Measurements from ENCODE around the gene ARPC2. TPM values are rescaled to one million over a fixed set of nuclear protein-coding genes. Genes with fewer than 3 reads are reported as not detected.
"Not testable (repeated sequence)": the region's sequence is repeated elsewhere in the genome, so short reads cannot be mapped to it uniquely, and the experiment has no call there.

The ARPC2 gene
- 264 and 290 TPM in 2 replicates for total RNA-seq (2014; rRNA removed; shearing (Covaris generic))

GRCh38 chr2:218216674-218217359 lies at the start of gene ARPC2:
TSS of gene ARPC2 (plus strand) at chr2:218217189. CDS start at chr2:218217471, 282 bp downstream.
- DNase-seq (ENCODE audit: low spot score): peak; percentile 88

- DNase-seq (ENCODE audit: low spot score): no peak
Observed at GRCh38 chr2:218168016-218168415, 49.0 kb upstream of the ARPC2 start.

- DNase-seq (ENCODE audit: low spot score): peak; percentile 21
Observed at GRCh38 chr2:218168635-218169462, 48.1 kb upstream of the ARPC2 start.

GRCh38 chr2:218169757-218170546 lies 47.0 kb upstream of the ARPC2 start:
- DNase-seq (ENCODE audit: low spot score): no peak

GRCh38 chr2:218171744-218172143 lies 45.2 kb upstream of the ARPC2 start:
- DNase-seq (ENCODE audit: low spot score): not testable (repeated sequence)

GRCh38 chr2:218172845-218173244 lies 44.1 kb upstream of the ARPC2 start:
- no peak for DNase-seq (ENCODE audit: low spot score)

- no peak for DNase-seq (ENCODE audit: low spot score)
Observed at GRCh38 chr2:218179782-218180181, 37.2 kb upstream of the ARPC2 start.

GRCh38 chr2:218180467-218181114 lies 36.4 kb upstream of the ARPC2 start:
- DNase-seq (ENCODE audit: low spot score): no peak

GRCh38 chr2:218184331-218184730 lies 32.7 kb upstream of the ARPC2 start:
- DNase-seq (ENCODE audit: low spot score): no peak

GRCh38 chr2:218186355-218186766 lies 30.6 kb upstream of the ARPC2 start:
- peak; percentile 69 for DNase-seq (ENCODE audit: low spot score)

- DNase-seq (ENCODE audit: low spot score): no peak
Observed at GRCh38 chr2:218186876-218187275, 30.1 kb upstream of the ARPC2 start.

GRCh38 chr2:218187296-218188015 lies 29.5 kb upstream of the ARPC2 start:
- no peak for DNase-seq (ENCODE audit: low spot score)

- DNase-seq (ENCODE audit: low spot score): no peak
Observed at GRCh38 chr2:218188528-218188927, 28.5 kb upstream of the ARPC2 start.

GRCh38 chr2:218192902-218193430 lies 24.0 kb upstream of the ARPC2 start:
- DNase-seq (ENCODE audit: low spot score): no peak

GRCh38 chr2:218193701-218194100 lies 23.3 kb upstream of the ARPC2 start:
- DNase-seq (ENCODE audit: low spot score): no peak

- no peak for DNase-seq (ENCODE audit: low spot score)
Observed at GRCh38 chr2:218194880-218195279, 22.1 kb upstream of the ARPC2 start.

GRCh38 chr2:218196974-218197373 lies 20.0 kb upstream of the ARPC2 start:
- DNase-seq (ENCODE audit: low spot score): no peak

GRCh38 chr2:218202266-218202665 lies 14.7 kb upstream of the ARPC2 start:
- DNase-seq (ENCODE audit: low spot score): no peak

- DNase-seq (ENCODE audit: low spot score): no peak
Observed at GRCh38 chr2:218209078-218209477, 7.9 kb upstream of the ARPC2 start.

GRCh38 chr2:218214116-218214515 lies 2.9 kb upstream of the ARPC2 start:
- no peak for DNase-seq (ENCODE audit: low spot score)

GRCh38 chr2:218216336-218216673 lies 684 bp upstream of the ARPC2 start:
- DNase-seq (ENCODE audit: low spot score): no peak

All from H4 (cell line).